Erythroblast (primary cell): ENCODE measurements around the gene MMAB.

Experiments
- DNase-seq, 2 experiments: peaks; one replicate each; lab custom pipeline; 2025; lab: John Stamatoyannopoulos, UW
- GATA1 ChIP-seq: IDR thresholded peaks from 2 replicates; pipeline ENCODE4 v1.6.1; 2011; ENCODE audit warnings: low read depth, mild to moderate bottlenecking, control low read depth, low read length, moderate library complexity
- POLR2A ChIP-seq: IDR thresholded peaks from 2 replicates; pipeline ENCODE4 v1.6.1; 2011; ENCODE audit warnings: mild to moderate bottlenecking, low read length

MMAB gene

GRCh38 chr12:109597414-109597794, 24.1 kb upstream of the MMAB start:
- no peak for TF ChIP-seq POLR2A
- no peak for TF ChIP-seq GATA1
- no peak for DNase-seq

GRCh38 chr12:109596418-109597244, 23.3 kb upstream of the MMAB start:
- no peak for DNase-seq
- no peak for TF ChIP-seq GATA1
- TF ChIP-seq POLR2A: no peak

- TF ChIP-seq GATA1: no peak
- TF ChIP-seq POLR2A: no peak
- DNase-seq: no peak
These were observed 22.1 kb upstream of the MMAB start for GRCh38 chr12:109595321-109595902.

- no peak for TF ChIP-seq POLR2A
- TF ChIP-seq GATA1: no peak
- no peak for DNase-seq
These were observed 21.4 kb upstream of the MMAB start for GRCh38 chr12:109594556-109595317.

GRCh38 chr12:109592905-109593272, 19.6 kb upstream of the MMAB start:
- no peak for TF ChIP-seq GATA1
- no peak for TF ChIP-seq POLR2A
- DNase-seq: no peak

- no peak for TF ChIP-seq POLR2A
- no peak for TF ChIP-seq GATA1
These were observed 19.0 kb upstream of the MMAB start for GRCh38 chr12:109592195-109592904.

GRCh38 chr12:109591041-109591440, 17.7 kb upstream of the MMAB start:
- no peak for TF ChIP-seq GATA1
- no peak for TF ChIP-seq POLR2A
- no peak for DNase-seq

More at GRCh38 chr12:109592195-109592904, 19.0 kb upstream of the MMAB start:
- DNase-seq: no peak

- DNase-seq: no peak
- no peak for TF ChIP-seq GATA1
- no peak for TF ChIP-seq POLR2A
These were observed 17.3 kb upstream of the MMAB start for GRCh38 chr12:109590566-109590965.

GRCh38 chr12:109589691-109590245, 16.5 kb upstream of the MMAB start:
- TF ChIP-seq GATA1 (no peak), POLR2A (no peak)
- no peak for DNase-seq

GRCh38 chr12:109589240-109589590, 15.9 kb upstream of the MMAB start:
- TF ChIP-seq GATA1 (no peak), POLR2A (no peak)
- DNase-seq: no peak

- DNase-seq: no peak
- no peak for TF ChIP-seq GATA1
- no peak for TF ChIP-seq POLR2A
These were observed 15.3 kb upstream of the MMAB start for GRCh38 chr12:109588461-109589239.

GRCh38 chr12:109587921-109588320, 14.6 kb upstream of the MMAB start:
- TF ChIP-seq GATA1 (no peak), POLR2A (no peak)
- no peak for DNase-seq
